Ramos (cell line): ENCODE measurements around the gene DBX2.
"Not testable (repeated sequence)": the region's sequence is repeated elsewhere in the genome, so short reads cannot be mapped to it uniquely, and the experiment has no call there.

Experiments used
- in situ Hi-C: fragments of 300-500 bp; cut with MboI; formaldehyde crosslinking; loops from one replicate; pipeline ENCODE4 v1.14.3; 2022; ENCODE audit warnings: low sequenced_read_pairs; ENCODE audit not compliant: unreplicated experiment

Gene DBX2

GRCh38 chr12:45014396-45014795 lies 36.5 kb downstream of the DBX2 start:
- in situ Hi-C loops, result no loop called here

- in situ Hi-C loops, result no loop called here
Measured at GRCh38 chr12:45012749-45013148, 38.1 kb downstream of the DBX2 start.

GRCh38 chr12:45010059-45010458 lies 40.8 kb downstream of the DBX2 start:
- in situ Hi-C loops, result no loop called here

GRCh38 chr12:45008211-45008610 lies 42.7 kb downstream of the DBX2 start:
- in situ Hi-C loops, result no loop called here

GRCh38 chr12:44999355-44999754 lies 51.5 kb downstream of the DBX2 start:
- in situ Hi-C loops, result no loop called here

- in situ Hi-C loops, result no loop called here
Measured at GRCh38 chr12:44993161-44993560, 57.7 kb downstream of the DBX2 start.

GRCh38 chr12:44984863-44985262 lies 66.0 kb downstream of the DBX2 start:
- in situ Hi-C loops, result not testable (repeated sequence)

GRCh38 chr12:44979918-44980317 lies 71.0 kb downstream of the DBX2 start:
- in situ Hi-C loops, result no loop called here

- in situ Hi-C loops, result no loop called here
Measured at GRCh38 chr12:44976246-44976645, 74.7 kb downstream of the DBX2 start.

GRCh38 chr12:44972746-44973421 lies 78.0 kb downstream of the DBX2 start:
- in situ Hi-C loops, result no loop called here

GRCh38 chr12:44968965-44969364 lies 81.9 kb downstream of the DBX2 start:
- in situ Hi-C loops, result no loop called here
